ENCODE results near the gene PRR5L. TPM values are rescaled to one million over a fixed set of nuclear protein-coding genes. Genes with fewer than 3 reads are reported as not detected.
"Not testable (repeated sequence)": the region's sequence is repeated elsewhere in the genome, so short reads cannot be mapped to it uniquely, and the experiment has no call there.

PRR5L gene
- total RNA-seq, 1 experiment from 2014 or later: 38.2 TPM

DNA sequence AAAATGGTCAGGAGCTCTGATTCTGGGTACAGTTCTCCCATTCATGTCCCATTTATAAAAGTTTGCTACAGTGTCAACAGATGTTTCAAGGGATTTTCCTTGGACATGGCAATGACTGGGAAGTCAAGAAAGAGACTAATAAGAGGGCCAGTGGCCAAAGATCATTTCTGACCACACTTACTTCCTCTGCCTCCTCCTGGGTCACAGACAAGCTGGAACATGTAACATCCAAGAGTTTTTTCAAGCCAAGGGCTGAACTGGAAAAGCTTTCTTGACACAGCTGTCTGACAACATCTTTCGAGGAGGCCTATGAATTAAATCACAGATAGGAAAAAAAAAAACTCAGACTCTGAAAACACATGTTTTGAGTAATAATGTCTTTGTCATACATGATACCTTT lies 15.6 kb upstream of the PRR5L start:
- no peak for DNase-seq (ENCODE audit: low spot score)

DNA sequence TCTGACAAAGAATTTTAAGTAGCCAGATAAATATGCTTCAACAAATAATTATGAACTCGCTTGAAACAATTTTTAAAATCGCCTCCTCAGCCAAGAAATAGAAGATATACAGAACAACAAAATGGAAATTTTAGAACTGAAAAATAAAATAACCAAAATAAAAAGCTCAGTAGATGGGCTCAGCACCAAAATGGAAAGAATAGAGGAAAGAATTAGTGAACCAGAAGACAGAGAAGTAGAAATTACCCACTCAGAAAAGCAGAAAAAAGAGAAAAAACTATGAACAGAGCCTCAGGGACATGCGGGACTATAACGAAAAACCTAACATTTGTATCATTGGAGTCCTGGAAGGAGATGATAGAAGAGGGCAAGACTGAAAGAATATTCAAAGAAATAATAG lies 14.2 kb upstream of the PRR5L start:
- DNase-seq (ENCODE audit: low spot score): no peak

- no peak for DNase-seq (ENCODE audit: low spot score)
These were observed 13.2 kb upstream of the PRR5L start for GRCh38 chr11:36282926-36283325.

DNA sequence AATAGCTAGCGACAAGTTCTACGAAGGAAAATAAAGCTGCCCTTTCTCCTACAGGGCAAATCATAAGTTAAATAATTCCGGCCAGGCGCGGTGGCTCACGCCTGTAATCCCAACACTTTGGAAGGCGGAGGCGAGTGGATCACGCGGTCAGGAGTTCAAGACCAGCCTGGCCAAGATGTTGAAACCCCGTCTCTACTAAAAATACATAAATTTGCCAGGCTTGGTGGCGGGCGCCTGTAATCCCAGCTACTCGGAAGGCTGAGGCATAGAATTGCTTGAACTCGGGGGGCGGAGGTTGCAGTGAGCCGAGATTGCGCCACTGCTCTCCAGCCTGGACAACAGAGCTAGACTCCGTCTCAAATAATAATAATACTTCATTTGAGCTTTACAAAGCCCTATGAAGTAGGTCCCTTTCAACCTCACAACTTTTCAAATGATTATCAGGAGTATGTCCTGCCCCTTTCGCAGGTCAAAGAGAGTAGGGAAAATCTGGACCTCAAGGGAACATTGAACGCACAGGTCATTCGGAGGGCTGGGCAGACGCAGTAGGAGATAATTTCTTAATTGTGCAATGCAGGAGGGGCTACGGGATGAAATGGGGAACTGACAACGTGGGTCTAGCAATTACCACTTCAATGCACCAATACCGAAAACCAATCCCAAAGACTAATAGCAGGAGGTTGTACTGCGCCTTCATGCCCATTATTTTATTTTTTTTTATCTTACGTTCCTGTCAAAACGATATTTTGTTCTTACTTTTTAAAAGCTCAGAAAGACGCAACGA lies 7.5 kb upstream of the PRR5L start:
- no peak for DNase-seq (ENCODE audit: low spot score)

GRCh38 chr11:36289226-36289852 lies 6.7 kb upstream of the PRR5L start, which contains the start of gene COMMD9:
Gene COMMD9 (minus strand): TSS chr11:36289424. CDS start chr11:36289412, 12 bp downstream.
- peak; percentile 94 for DNase-seq (ENCODE audit: low spot score)

DNA sequence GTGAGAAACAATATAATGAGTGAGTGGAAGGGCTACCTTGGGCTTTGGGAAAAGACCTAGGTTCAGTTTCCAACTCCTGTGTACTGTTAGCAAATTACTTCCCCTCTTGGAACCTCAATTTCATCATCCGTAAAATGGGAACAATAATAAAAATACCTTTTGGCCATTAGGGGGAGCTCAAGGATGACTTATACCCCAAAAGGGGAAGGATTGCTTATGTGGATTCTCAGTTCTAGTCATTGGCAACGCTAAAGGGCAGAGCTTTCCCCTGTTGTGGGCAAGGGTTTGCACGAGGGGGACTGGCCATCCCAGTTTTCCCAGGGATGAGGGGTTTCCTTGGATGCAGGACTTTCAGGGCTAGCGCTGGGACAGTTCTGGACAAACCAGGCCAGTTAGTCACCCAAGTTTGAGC lies 3.8 kb upstream of the PRR5L start:
- peak; percentile 56 for DNase-seq (ENCODE audit: low spot score)

DNA sequence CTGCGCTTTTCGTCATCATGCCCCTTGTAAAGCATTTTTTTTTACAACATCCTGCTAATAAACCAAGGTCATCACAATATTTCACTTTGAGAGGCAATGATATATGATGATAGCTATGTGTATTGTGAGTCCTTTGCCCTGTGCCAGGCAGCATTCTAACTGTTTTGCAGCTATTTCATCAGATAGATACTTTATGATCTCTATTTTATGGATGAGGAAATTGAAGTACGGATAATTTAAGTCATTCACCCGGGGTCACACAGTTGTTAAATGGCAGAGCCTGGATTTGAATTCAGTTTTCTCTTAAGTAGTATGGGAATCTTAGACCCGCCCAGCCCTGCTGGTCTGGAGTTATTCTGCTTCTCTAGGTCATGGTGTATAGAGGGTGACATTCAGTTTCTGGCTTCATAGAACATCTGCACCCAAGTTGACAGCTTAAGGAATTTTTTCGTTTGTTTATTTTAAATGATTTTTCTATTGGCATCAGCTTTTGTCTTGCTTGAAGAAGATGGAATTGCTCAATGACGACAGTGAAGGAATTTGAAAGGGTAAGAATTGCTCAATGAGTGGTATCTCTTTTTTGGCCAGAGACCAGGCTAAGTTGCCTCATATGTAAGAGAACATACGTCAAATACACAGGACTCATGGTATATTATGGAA lies 926 bp downstream of the PRR5L start:
- no peak for DNase-seq (ENCODE audit: low spot score)

DNA sequence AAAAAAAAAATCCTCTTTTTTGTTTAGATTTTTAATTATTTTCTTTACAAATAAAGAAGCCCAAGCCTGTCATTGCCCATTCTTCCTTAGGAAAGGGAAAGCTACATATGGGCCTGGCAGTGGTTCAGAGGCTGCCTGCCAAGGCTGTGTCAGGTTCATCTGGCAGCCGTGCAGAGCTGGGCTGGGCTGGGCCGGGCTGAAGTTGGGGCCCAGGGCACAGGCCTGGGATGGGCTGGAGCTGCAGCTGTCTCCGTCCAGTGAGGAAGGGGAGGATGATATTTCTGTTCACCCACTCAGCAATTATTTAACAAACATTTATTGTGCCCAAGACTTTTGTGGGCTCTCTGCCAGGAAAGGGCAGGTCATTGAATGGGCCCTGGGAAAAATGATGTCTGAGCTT lies 4.6 kb downstream of the PRR5L start:
- DNase-seq (ENCODE audit: low spot score): no peak

GRCh38 chr11:36304351-36304750 lies 8.3 kb downstream of the PRR5L start:
- DNase-seq (ENCODE audit: low spot score): no peak

DNA sequence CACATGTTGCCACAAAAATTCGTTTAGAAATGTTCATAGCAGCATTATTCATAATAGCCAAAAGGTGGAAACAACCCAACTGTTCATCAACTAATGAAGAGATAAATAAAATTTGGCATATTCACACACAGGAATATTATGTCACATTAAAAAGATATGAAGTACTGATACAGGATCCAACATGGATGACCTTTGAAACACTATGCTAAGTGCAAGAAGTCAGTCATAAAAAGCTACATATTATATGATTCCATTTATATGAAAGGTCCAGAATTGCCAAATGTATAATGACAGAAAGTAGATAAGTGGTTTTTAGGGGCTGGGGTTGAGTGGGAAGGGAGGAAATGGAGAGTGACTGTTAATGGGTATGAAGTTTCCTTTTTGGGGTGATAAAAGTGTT lies 9.0 kb downstream of the PRR5L start:
- no peak for DNase-seq (ENCODE audit: low spot score)

- no peak for DNase-seq (ENCODE audit: low spot score)
These were observed 10.8 kb downstream of the PRR5L start for GRCh38 chr11:36306888-36307287.

GRCh38 chr11:36308577-36308976 lies 12.5 kb downstream of the PRR5L start:
- no peak for DNase-seq (ENCODE audit: low spot score)

DNA sequence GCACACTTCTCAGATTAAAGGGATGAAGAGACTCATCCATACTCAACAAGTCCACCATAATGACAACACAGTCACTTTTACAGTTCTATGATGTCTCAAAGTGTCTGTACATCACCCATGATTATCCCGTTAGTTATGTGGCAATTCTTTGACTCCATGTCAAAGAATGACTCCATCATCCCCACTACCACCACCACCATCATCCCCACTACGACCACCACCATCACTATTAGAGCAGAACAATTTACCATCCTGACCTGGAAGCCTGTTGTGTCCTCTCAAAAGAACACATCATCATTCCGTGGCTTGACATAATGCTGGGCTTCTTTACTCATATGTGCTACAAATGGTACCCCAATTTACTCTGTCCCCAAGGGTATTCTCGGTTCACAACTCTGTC lies 13.7 kb downstream of the PRR5L start:
- DNase-seq (ENCODE audit: low spot score): peak; percentile 28

- DNase-seq (ENCODE audit: low spot score): no peak
These were observed 16.0 kb downstream of the PRR5L start for GRCh38 chr11:36311926-36312595.

- peak; percentile 89 for DNase-seq (ENCODE audit: low spot score)
These were observed 16.8 kb downstream of the PRR5L start for GRCh38 chr11:36312611-36313472.

- DNase-seq (ENCODE audit: low spot score): no peak
These were observed 17.8 kb downstream of the PRR5L start for GRCh38 chr11:36313750-36314433.

- no peak for DNase-seq (ENCODE audit: low spot score)
These were observed 18.3 kb downstream of the PRR5L start for GRCh38 chr11:36314434-36314767.

DNA sequence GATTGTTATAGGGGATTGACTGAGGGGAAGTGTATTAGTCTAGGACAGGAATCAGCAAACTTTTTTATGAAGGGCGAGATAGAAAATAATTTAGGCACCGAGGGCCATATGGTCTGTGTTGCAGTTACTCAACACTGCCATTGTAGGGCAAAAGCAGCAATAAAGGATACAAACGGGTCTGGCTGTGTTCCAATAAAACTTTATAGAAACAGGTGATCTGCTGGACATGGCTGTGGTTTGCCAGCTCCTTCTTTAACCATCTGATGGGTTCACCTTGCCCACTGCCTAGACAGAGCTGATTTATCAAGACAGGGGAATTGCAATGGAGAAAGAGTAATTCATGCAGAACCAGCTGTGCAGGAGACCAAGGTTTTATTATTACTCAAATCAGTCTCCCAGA lies 20.0 kb downstream of the PRR5L start:
- no peak for DNase-seq (ENCODE audit: low spot score)

GRCh38 chr11:36317992-36318391 lies 21.9 kb downstream of the PRR5L start:
- DNase-seq (ENCODE audit: low spot score): no peak

- DNase-seq (ENCODE audit: low spot score): not testable (repeated sequence)
These were observed 28.9 kb downstream of the PRR5L start for GRCh38 chr11:36324956-36325355.

DNA sequence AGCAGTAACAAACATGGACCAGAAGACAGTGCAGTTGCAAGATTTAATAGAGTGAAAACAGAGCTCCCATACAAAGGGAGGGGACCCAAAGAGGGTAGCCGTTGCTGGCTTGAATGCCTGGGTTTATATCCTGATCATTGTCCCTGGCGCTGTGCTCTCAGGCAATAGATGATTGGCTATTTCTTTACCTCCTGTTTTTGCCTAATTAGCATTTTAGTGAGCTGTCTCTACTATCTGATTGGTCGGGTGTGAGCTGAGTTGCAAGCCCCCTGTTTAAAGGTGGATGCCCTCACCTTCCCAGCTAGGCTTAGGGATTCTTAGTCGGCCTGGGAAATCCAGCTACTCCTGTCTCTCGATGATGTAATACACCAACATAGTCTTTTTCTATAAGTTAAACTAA lies 29.3 kb downstream of the PRR5L start:
- DNase-seq (ENCODE audit: low spot score): not testable (repeated sequence)
